Prostate gland (tissue), 2 donors: Measurements from ENCODE around the gene PLEKHF1.

Experiments
- CTCF ChIP-seq, 4 experiments: fragments of 200-600 bp in 2 of 4; fragments of 450-650 bp in 2 of 4; sonication (generic) in 2 of 4; IDR thresholded peaks; 1 replicate in 3 of 4; 2 replicates in 1 of 4; pipeline ENCODE4 v1.5.1; 2016 to 2019; ENCODE audit warnings: antibody characterized with exemption in 4 of 4, mild to moderate bottlenecking in 2 of 4, moderate library complexity in 2 of 4
- POLR2A ChIP-seq: fragments of 450-650 bp; IDR thresholded peaks from one replicate; pipeline ENCODE4 v1.6.1; 2016; ENCODE audit warnings: antibody characterized with exemption, mild to moderate bottlenecking
- POLR2AphosphoS5 ChIP-seq: sonication (generic); formaldehyde crosslinking; IDR thresholded peaks from one replicate; pipeline ENCODE4 v1.6.1; 2017; ENCODE audit warnings: antibody characterized with exemption

GRCh38 chr19:29662278-29662603 lies 3.0 kb upstream of the PLEKHF1 start:
- TF ChIP-seq POLR2AphosphoS5 (no peak), POLR2A (no peak), CTCF (IDR thresholded peaks at IDR 0.05) (no peak)
